Measurements from ENCODE around the gene KBTBD4. TPM values are rescaled to one million over a fixed set of nuclear protein-coding genes. Genes with fewer than 3 reads are reported as not detected.

KBTBD4 gene
- total and polyA plus RNA-seq, 2 of the 8 experiments (the other 6 are each of a cell fraction or from before 2014, with no cell fraction given), result 12.0 to 19.5 TPM

DNA sequence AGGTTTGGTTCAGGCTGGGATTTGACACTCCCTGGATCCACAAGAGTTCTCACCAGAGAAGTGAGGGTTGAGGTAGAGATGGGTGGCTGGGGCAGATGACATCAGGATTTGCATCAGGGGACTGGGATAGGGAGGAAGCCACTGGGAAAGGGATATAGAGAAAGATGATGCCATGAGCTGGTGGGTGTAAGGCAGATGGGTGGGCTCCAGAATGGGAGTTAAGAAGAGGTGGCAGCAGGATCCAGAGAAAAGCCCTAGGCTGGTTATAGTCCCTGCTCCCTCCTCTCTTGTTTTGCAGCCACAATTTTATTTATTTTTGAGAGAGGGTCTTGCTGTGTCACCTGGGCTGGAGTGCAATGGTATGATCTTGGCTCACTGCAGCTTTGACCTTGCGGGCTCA lies 17.2 kb upstream of the KBTBD4 start:
- WGBS, 2 experiments (ENCODE audit: extremely low coverage in 1 of 2, insufficient coverage in 1 of 2, insufficient read length in 1 of 2, insufficient replicate concordance in 2 of 2, low coverage in 1 of 2, low lambda C conversion rate in 2 of 2, missing lambda C conversion rate in 1 of 2), result 88% methylated on average over 1 of the region's 1 CpG; no CpG with 5 or more reads in 1 of the 2 experiments
- Histone ChIP-seq H3K4me3 (ENCODE audit: extremely low read depth in 1 of 4, insufficient read depth in 2 of 4, low read depth in 3 of 4, low read length in 4 of 4) (no peak overlapping the region), H3K14ac (ENCODE audit: insufficient read length) (no peak overlapping the region), H2AK5ac (ENCODE audit: low read depth, low read length) (no peak overlapping the region), H3K23ac (ENCODE audit: insufficient read length) (no peak overlapping the region), H3K36me3 (ENCODE audit: control insufficient read depth in 2 of 4, insufficient read depth in 4 of 4, low read length in 3 of 4) (no peaks in the 10 kb centered on the region), H3K23me2 (ENCODE audit: low read depth, low read length) (peaks cover 2% of the 10 kb centered on the region; the same call in 1 of the 2 replicates), H2BK5ac (ENCODE audit: low read depth, low read length) (no peak overlapping the region), H3K4me2 (ENCODE audit: insufficient read depth in 1 of 2, low read depth in 2 of 2, low read length in 2 of 2) (no peak overlapping the region), H2BK120ac (replicated peaks; ENCODE audit: low read depth, low read length) (no peak overlapping the region), H2BK12ac (ENCODE audit: low read depth, low read length) (no peak overlapping the region), H4K8ac (ENCODE audit: extremely low read depth, insufficient read depth, low read length) (no peak overlapping the region), H3K9me3 (ENCODE audit: insufficient read depth in 2 of 2, low read depth in 1 of 2, low read length in 1 of 2) (no peaks in the 10 kb centered on the region), H3K27ac (ENCODE audit: low read depth, low read length) (no peak overlapping the region), H4K91ac (replicated peaks; ENCODE audit: insufficient read length, low read length) (no peak overlapping the region), H4K20me1 (replicated peaks in 1 of 2; ENCODE audit: control insufficient read depth in 1 of 2, insufficient read depth in 2 of 2, low read length in 2 of 2) (no peaks in the 10 kb centered on the region), H4K5ac (ENCODE audit: insufficient read length, low read depth, low read length) (no peak overlapping the region), H3K27me3 (replicated peaks in 1 of 4; ENCODE audit: control insufficient read depth in 3 of 4, extremely low read depth in 1 of 4, insufficient read depth in 3 of 4, low read length in 3 of 4) (peaks cover 0 to 32% (median 26%) of the 10 kb centered on the region in 4 experiments; a peak in 6 of 7 replicates), H3K9ac (replicated peaks in 1 of 4; ENCODE audit: extremely low read depth in 1 of 4, low read depth in 3 of 4, low read length in 3 of 4) (no peak overlapping the region), H3K4me1 (replicated peaks in 1 of 4; ENCODE audit: control insufficient read depth in 3 of 4, insufficient read depth in 4 of 4, low read length in 3 of 4) (peaks cover 3 to 8% (median 4%) of the 10 kb centered on the region in 4 experiments; a peak in 6 of 7 replicates), H2BK20ac (ENCODE audit: low read length) (no peak overlapping the region), H3K79me1 (ENCODE audit: low read depth, low read length) (no peaks in the 10 kb centered on the region), H2BK15ac (ENCODE audit: low read length) (no peak overlapping the region), H3K18ac (ENCODE audit: extremely low read depth, low read length) (no peak overlapping the region), H2AFZ (ENCODE audit: low read length) (no peak overlapping the region), H3K4ac (replicated peaks; ENCODE audit: insufficient read length, low read depth, low read length) (no peak overlapping the region), H3K79me2 (ENCODE audit: control insufficient read depth in 1 of 2, insufficient read depth in 2 of 2, low read length in 2 of 2) (no peaks in the 10 kb centered on the region), H3K56ac (replicated peaks; ENCODE audit: insufficient read length, low read depth, low read length) (no peak overlapping the region)
- no peak for TF ChIP-seq CHD2 (IDR thresholded peaks at IDR 0.05; ENCODE audit: low read length)
- no peak for TF ChIP-seq SP1 (IDR thresholded peaks at IDR 0.05; ENCODE audit: low read depth, low read length)
- no peak for TF ChIP-seq KDM5A (IDR thresholded peaks at IDR 0.05; ENCODE audit: low read length)
- no peak for TF ChIP-seq NANOG (IDR thresholded peaks at IDR 0.05; ENCODE audit: insufficient read depth, low read depth, low read length, poor library complexity, severe bottlenecking)
- TF ChIP-seq, protein P1, sequence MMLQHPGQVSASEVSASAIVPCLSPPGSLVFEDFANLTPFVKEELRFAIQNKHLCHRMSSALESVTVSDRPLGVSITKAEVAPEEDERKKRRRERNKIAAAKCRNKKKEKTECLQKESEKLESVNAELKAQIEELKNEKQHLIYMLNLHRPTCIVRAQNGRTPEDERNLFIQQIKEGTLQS (IDR thresholded peaks at IDR 0.05; ENCODE audit: insufficient read depth, low read depth, low read length), result no peak
- no peak for TF ChIP-seq RNF2 (IDR thresholded peaks at IDR 0.05; ENCODE audit: borderline replicate concordance, low read depth, low read length, missing control alignments, poor library complexity, severe bottlenecking)
- FAIRE-seq, result no peak
- no peak for DNase-seq (ENCODE audit: low read depth in 1 of 2, low spot score in 2 of 2)
- POLR2A ChIA-PET (ENCODE audit: partially characterized antibody), result interaction anchor here (1.1 to 5.1 kb wide), 4 partner anchors 10 to 25 kb away, joined by 3 to 42 read pairs (median 8); partner anchors contain the start of genes FAM180B, KBTBD4 and NDUFS3
- CTCF ChIA-PET (ENCODE audit: partially characterized antibody), result interaction anchor here (0.6 to 2.6 kb wide), 5 partner anchors 10 to 30 kb away, joined by 3 to 9 read pairs (median 6); partner anchors contain the start of gene FAM180B
